Activated CD8-positive, alpha-beta memory T cell treated with anti-CD3 and anti-CD28 coated beads for 24 hours (primary cell): ENCODE data around the gene PRDM12.

Source experiments
- DNase-seq: peaks from one replicate; pipeline ENCODE4 v3.0.0-alpha.2; 2020

Gene PRDM12

GRCh38 chr9:130636648-130637020 is 27.8 kb upstream of the PRDM12 start:
- no peak for DNase-seq

GRCh38 chr9:130638284-130639123 is 25.9 kb upstream of the PRDM12 start:
- no peak for DNase-seq

GRCh38 chr9:130639124-130639765 is 25.1 kb upstream of the PRDM12 start:
- DNase-seq: no peak

GRCh38 chr9:130639866-130640555 is 24.4 kb upstream of the PRDM12 start:
- DNase-seq: no peak

GRCh38 chr9:130640681-130641080 is 23.7 kb upstream of the PRDM12 start:
- no peak for DNase-seq

GRCh38 chr9:130642926-130643325 is 21.5 kb upstream of the PRDM12 start:
- no peak for DNase-seq

- no peak for DNase-seq
Observed at GRCh38 chr9:130651221-130651620, 13.2 kb upstream of the PRDM12 start.

- DNase-seq: no peak
Observed at GRCh38 chr9:130651752-130652151, 12.6 kb upstream of the PRDM12 start.

GRCh38 chr9:130654879-130655278 is 9.5 kb upstream of the PRDM12 start:
- no peak for DNase-seq

GRCh38 chr9:130658893-130659698 is 5.3 kb upstream of the PRDM12 start:
- no peak for DNase-seq

- no peak for DNase-seq
Observed at GRCh38 chr9:130659699-130660248, 4.6 kb upstream of the PRDM12 start.

GRCh38 chr9:130660326-130660682 is 4.1 kb upstream of the PRDM12 start:
- DNase-seq: no peak

GRCh38 chr9:130660683-130661450 is 3.5 kb upstream of the PRDM12 start:
- DNase-seq: no peak

- no peak for DNase-seq
Observed at GRCh38 chr9:130661451-130662098, 2.8 kb upstream of the PRDM12 start.

- DNase-seq: peak; percentile 62
Observed at GRCh38 chr9:130662099-130662969, 2.1 kb upstream of the PRDM12 start.

GRCh38 chr9:130662970-130663257 is 1.5 kb upstream of the PRDM12 start:
- peak; percentile 66 for DNase-seq

GRCh38 chr9:130663258-130663976 is 977 bp upstream of the PRDM12 start:
- DNase-seq: peak; percentile 68

- DNase-seq: no peak
Observed at GRCh38 chr9:130663977-130664250, 480 bp upstream of the PRDM12 start.

GRCh38 chr9:130665029-130665430 is 636 bp downstream of the PRDM12 start:
- DNase-seq: no peak
